ENCODE measurements around the gene KDM8. TPM values are rescaled to one million over a fixed set of nuclear protein-coding genes. Genes with fewer than 3 reads are reported as not detected.

The KDM8 gene
- total RNA-seq, 4 donors from 2014 or later, result 2.5 to 7.1 (median 3.7) TPM

GRCh38 chr16:27223701-27224100 is 20.4 kb downstream of the KDM8 start:
- no peak overlapping the region for H3K4me3 ChIP-seq
- DNase-seq (ENCODE audit: extremely low spot score), result no peak
- H3K9me3 ChIP-seq, result no peaks in the 10 kb centered on the region
- H3K4me1 ChIP-seq, result peaks cover 19 to 27% (median 24%) of the 10 kb centered on the region in 4 donors
- TF ChIP-seq POLR2AphosphoS5 (IDR thresholded peaks at IDR 0.05), result no peak
- no peak for TF ChIP-seq EP300 (IDR thresholded peaks at IDR 0.05)
- TF ChIP-seq POLR2A (IDR thresholded peaks at IDR 0.05; ENCODE audit: low read depth), result no peak
- TF ChIP-seq, protein P1, sequence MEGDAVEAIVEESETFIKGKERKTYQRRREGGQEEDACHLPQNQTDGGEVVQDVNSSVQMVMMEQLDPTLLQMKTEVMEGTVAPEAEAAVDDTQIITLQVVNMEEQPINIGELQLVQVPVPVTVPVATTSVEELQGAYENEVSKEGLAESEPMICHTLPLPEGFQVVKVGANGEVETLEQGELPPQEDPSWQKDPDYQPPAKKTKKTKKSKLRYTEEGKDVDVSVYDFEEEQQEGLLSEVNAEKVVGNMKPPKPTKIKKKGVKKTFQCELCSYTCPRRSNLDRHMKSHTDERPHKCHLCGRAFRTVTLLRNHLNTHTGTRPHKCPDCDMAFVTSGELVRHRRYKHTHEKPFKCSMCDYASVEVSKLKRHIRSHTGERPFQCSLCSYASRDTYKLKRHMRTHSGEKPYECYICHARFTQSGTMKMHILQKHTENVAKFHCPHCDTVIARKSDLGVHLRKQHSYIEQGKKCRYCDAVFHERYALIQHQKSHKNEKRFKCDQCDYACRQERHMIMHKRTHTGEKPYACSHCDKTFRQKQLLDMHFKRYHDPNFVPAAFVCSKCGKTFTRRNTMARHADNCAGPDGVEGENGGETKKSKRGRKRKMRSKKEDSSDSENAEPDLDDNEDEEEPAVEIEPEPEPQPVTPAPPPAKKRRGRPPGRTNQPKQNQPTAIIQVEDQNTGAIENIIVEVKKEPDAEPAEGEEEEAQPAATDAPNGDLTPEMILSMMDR (IDR thresholded peaks at IDR 0.05), result no peak
- 74% methylated on average over 3 of the region's 6 CpGs for WGBS
- H3K27me3 ChIP-seq, result no peaks in the 10 kb centered on the region
- peaks cover 8 to 48% (median 35%) of the 10 kb centered on the region in 4 donors for H3K36me3 ChIP-seq
- H3K27ac ChIP-seq (replicated peaks in 1 of 4), result peak overlapping the region in 3 of 4 donors; percentile 72 to 87 (median 80)
- intact Hi-C loops (cut with DNase I), result no loop called here

DNA sequence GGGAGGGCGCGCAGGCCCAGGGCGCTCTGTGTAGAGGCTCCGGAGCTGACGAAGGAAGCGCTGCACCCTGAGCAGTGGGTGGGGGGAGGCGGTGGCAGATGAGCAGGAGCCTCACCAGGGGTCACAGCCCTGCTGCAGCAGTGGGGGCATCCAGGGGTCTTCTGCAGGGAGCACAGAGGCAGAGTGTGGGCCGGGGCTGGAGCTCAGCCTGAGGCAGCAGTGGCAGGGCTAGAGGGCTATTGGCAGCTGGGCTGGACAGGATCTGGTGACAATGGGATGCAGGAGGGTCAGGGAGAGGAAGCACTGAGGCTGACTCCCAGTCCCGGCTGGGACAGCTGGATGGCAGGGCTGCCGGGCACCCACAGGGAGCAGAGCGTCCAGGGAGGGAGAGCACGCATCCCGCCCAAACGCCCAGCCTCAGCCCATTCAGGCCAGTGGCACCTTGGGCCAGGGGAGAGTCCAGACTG is 21.0 kb downstream of the KDM8 start:
- Histone ChIP-seq H3K4me1 (peaks cover 25 to 33% (median 29%) of the 10 kb centered on the region in 4 donors), H3K27me3 (no peaks in the 10 kb centered on the region), H3K27ac (replicated peaks in 1 of 4) (no peak overlapping the region), H3K9me3 (no peaks in the 10 kb centered on the region), H3K36me3 (peaks cover 8 to 47% (median 29%) of the 10 kb centered on the region in 4 donors), H3K4me3 (no peak overlapping the region)
- intact Hi-C loops (cut with DNase I), result no loop called here
- 96% methylated on average over 14 of the region's 14 CpGs for WGBS
- no peak for DNase-seq (ENCODE audit: extremely low spot score)
- TF ChIP-seq POLR2A (IDR thresholded peaks at IDR 0.05; ENCODE audit: low read depth) (no peak), POLR2AphosphoS5 (IDR thresholded peaks at IDR 0.05) (no peak), EP300 (IDR thresholded peaks at IDR 0.05) (no peak)
- TF ChIP-seq, protein P1 (IDR thresholded peaks at IDR 0.05), result no peak

- Histone ChIP-seq H3K4me1 (peaks cover 30 to 38% (median 34%) of the 10 kb centered on the region in 4 donors), H3K27me3 (no peaks in the 10 kb centered on the region), H3K27ac (replicated peaks in 1 of 4) (no peak overlapping the region), H3K36me3 (peaks cover 8 to 45% (median 28%) of the 10 kb centered on the region in 4 donors), H3K9me3 (no peaks in the 10 kb centered on the region), H3K4me3 (no peak overlapping the region)
- DNase-seq (ENCODE audit: extremely low spot score), result no peak
- WGBS, result 87% methylated on average over 17 of the region's 19 CpGs
- TF ChIP-seq, protein P1 (IDR thresholded peaks at IDR 0.05), result no peak
- TF ChIP-seq POLR2AphosphoS5 (IDR thresholded peaks at IDR 0.05), result no peak
- no peak for TF ChIP-seq POLR2A (IDR thresholded peaks at IDR 0.05; ENCODE audit: low read depth)
- no peak for TF ChIP-seq EP300 (IDR thresholded peaks at IDR 0.05)
- intact Hi-C loops (cut with DNase I), result no loop called here
Observed at GRCh38 chr16:27224741-27225300, 21.5 kb downstream of the KDM8 start.

DNA sequence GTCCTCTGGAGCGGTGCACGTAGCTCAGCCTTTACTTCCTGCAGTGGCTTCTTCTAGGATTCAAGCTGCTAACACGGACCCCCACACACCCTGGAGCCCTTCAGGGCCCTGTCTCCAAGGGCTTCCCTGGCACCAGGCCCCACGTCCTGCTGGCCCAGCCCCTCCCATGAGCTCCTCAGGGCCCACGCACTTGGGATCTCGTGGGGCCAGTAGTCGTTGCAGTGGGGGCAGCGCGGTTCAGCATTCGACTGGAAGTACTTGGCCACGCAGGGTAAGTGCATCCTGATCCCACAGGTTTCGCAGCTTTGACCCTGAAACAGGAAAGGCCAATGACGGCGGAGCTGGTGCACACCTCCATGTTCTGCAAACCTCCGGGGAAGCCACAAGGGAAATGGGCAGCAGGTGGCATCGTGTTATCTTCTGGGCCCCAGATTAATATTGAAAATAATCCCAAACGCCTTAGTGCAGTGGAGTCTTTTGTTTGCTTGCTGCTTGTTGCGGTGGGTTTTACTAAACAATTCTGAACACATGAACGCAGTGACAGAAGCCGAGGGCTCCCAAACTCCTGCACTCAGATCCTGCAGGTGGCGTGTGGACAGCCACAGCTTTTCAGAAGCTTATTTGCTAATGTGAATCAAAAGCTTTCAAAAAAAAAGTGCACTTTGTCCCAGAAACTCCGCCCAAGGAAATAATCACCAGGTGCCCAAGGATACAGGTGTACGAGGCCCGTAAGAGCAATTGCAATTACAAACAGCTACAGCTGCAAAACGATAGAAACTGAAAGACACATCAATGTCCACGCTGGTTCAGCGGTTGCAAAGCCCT is 22.4 kb downstream of the KDM8 start:
- DNase-seq (ENCODE audit: extremely low spot score), result no peak
- H3K4me1 ChIP-seq, result peaks cover 34 to 47% (median 41%) of the 10 kb centered on the region in 4 donors
- intact Hi-C loops (cut with DNase I), result no loop called here
- TF ChIP-seq, protein P1 (IDR thresholded peaks at IDR 0.05), result no peak
- TF ChIP-seq EP300 (IDR thresholded peaks at IDR 0.05) (no peak), POLR2A (IDR thresholded peaks at IDR 0.05; ENCODE audit: low read depth) (no peak), POLR2AphosphoS5 (IDR thresholded peaks at IDR 0.05) (no peak)
- H3K27ac ChIP-seq (replicated peaks in 1 of 4), result no peak overlapping the region
- WGBS, result 82% methylated on average over 24 of the region's 27 CpGs
- H3K27me3 ChIP-seq, result no peaks in the 10 kb centered on the region
- peaks cover 12 to 54% (median 35%) of the 10 kb centered on the region in 4 donors for H3K36me3 ChIP-seq
- no peaks in the 10 kb centered on the region for H3K9me3 ChIP-seq
- no peak overlapping the region for H3K4me3 ChIP-seq
